DMS79 treated with DMSO at 0.1 percent for 48 hours (cell line): ENCODE results near the gene LGI4.
"Not testable (repeated sequence)": the region's sequence is repeated elsewhere in the genome, so short reads cannot be mapped to it uniquely, and the experiment has no call there.

ENCODE experiments used
- DNase-seq: peaks from one replicate; lab custom pipeline; 2025; lab: John Stamatoyannopoulos, UW

LGI4 gene

GRCh38 chr19:35160629-35161433, 26.0 kb upstream of the LGI4 start:
- no peak for DNase-seq

GRCh38 chr19:35159606-35160005, 24.7 kb upstream of the LGI4 start:
- DNase-seq: no peak

DNA sequence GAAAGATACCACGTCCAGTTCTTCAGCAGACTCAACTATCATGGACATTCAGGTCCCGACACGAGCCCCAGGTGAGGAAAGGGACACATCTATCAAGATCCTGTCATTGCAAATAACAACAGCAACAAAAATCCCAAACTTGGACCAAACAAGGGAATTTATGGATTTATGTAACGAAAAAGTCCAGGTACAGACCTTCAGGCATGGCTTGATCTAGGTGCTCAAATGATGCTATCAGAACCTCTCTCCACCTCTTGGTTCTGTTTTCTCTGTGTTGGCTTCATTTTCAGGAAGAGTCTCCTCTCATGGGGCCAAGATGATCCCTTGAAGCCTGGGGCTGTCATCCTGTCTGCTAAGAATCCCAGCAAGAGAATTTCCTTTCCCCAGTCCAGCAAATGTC, 22.6 kb upstream of the LGI4 start:
- no peak for DNase-seq

DNA sequence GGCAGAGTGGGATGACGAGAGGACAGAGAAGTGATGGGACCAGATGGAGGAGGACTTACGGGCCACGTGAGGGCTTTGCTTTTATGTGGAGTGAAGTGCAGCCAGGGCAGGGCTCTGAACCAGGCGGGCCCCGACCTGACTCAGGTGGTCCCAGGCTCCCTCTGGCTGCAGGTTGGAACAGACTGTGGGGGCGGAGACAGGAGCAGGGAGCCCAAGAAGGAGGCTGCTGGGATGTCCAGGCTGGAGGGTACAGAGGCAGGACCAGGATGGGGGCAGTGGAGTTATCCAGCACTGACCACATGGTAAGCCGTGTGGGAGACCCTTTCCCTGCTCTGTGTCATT, 21.8 kb upstream of the LGI4 start:
- no peak for DNase-seq

DNA sequence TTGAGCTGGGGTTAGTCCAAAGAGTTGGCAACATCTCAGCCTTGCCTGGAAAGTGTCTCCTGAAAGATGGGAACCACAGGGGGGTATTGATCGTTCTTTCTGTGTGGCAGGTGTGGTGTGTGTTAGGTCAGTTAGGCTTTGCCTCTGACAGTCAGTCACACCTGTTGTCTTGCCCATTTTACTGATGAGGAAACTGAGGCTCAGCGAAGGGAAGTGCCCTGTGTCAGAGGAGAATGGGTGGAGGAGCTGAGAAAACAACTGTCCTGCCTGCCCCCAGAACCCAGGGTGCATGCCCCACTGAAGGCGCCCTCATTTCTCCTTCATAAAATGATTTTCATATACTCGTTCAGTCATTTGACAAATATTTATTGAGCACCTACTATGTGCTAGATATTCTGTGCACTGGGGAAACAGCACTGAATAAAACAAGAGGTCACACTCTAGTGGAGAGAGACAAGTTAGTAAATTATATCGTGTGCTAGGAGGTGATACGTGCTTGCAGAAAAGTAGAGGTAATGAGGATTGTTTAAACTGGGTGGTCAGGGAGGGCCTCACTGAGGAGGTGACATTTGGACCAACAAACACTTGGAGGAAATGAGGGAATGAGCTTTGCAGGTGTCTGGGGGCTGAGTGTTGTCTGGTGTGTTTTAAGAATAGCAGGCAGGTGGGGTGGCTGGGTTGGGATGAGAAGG, 21.3 kb upstream of the LGI4 start:
- DNase-seq: no peak

- DNase-seq: no peak
These were observed 20.6 kb upstream of the LGI4 start for GRCh38 chr19:35155441-35155840.

- DNase-seq: peak; percentile 22
These were observed 19.9 kb upstream of the LGI4 start, which contains the start of gene FXYD5 for GRCh38 chr19:35154525-35155406. TSS of gene FXYD5 (plus strand) at chr19:35154735. CDS start at chr19:35155551, 816 bp downstream.

DNA sequence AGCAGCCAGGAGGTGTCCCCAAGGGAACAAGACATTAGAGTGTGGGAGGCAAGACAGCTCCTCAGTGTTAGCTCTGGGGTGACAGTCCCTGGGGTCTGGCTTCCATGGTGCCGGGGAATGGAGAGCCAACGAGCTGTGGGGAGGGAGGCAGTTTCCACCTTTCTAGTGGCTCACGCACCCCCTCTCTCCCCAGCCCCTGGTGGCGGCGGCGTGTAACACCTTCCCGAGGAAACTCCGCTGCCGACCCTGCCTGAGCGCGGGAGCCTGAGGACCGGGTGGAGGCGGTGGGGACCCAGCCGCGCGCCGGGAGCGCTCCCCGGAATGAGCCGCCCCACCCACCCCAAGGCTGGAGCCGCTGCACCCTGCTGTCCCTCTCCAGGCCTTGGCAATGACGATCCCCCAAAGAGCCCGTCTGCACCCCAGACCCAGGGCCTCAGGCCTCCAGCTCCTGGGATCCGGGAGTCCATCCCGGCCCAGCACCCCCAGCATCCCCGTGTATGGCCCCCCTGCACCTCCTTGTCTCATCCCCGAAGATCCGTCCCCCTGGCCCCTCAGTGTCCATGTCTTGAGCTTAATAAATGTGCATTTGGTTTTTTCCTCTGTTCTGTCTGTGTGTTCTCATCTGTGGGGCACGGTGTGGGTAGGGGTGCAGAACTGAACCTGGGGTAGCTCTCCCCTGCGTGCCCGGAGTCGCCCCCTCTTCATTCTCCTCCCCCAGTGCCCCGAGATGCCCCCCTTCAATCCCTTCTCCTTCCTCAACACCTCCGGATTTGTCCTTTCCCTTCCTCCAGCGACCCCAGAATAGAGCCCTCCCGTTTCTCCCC, 19.1 kb upstream of the LGI4 start:
- no peak for DNase-seq

DNA sequence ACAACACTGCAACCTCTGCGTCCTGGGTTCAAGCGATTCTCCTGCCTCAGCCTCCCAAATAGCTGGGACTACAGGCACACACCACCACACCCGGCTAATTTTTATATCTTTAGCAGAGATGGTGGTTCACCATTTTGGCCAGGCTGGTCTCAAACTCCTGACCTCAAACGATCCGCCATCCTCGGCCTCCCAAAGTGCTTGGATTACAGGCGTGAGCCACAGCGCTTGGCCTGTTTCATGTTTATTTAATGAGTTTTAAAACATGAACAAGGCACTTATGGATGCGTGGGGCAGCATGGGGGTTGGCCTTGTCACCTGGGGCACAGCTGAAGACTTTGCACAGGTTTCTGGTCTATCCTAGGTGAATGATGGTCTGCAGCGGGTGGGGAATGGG, 18.3 kb upstream of the LGI4 start:
- not testable (repeated sequence) for DNase-seq

- no peak for DNase-seq
These were observed 16.6 kb upstream of the LGI4 start for GRCh38 chr19:35151273-35152065.

DNA sequence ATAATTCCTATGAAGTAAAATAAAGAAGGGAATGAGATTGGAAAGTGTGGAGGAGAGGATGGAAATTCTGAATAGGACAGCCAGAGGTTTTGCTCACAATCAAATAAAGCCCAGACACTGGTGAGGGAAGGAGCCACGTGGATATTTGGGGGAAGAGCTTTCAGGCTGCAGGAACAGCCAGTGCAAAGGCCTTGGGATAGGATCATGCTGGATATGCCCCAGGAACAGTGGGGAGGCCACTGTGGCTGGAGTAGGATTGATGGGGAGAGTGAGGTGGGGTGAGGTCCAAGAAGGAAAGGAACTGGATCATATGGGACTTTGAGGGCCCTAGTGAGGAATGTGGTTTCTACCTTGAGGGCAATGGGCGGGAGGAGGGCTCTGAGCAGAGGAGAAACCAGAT, 15.6 kb upstream of the LGI4 start:
- no peak for DNase-seq

DNA sequence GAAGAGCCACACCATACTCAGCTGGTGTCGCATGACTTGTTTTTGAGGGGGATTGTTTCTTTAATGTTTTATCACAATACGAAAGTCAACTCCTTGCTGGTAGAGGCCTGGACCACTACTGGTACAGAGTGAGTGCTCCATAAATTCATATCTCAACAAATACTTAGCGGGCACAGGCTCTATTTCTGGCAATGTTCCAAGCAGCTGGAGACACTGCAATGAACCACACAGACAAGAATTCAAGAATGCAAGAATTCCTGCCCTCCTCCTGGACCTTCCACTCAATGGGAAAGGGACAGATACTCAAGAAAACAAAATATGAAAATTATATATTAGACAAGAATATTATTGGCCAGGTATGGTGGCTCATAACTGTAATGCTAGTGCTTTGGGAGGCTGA, 14.6 kb upstream of the LGI4 start:
- no peak for DNase-seq

- DNase-seq: no peak
These were observed 12.0 kb upstream of the LGI4 start for GRCh38 chr19:35146746-35147459.

DNA sequence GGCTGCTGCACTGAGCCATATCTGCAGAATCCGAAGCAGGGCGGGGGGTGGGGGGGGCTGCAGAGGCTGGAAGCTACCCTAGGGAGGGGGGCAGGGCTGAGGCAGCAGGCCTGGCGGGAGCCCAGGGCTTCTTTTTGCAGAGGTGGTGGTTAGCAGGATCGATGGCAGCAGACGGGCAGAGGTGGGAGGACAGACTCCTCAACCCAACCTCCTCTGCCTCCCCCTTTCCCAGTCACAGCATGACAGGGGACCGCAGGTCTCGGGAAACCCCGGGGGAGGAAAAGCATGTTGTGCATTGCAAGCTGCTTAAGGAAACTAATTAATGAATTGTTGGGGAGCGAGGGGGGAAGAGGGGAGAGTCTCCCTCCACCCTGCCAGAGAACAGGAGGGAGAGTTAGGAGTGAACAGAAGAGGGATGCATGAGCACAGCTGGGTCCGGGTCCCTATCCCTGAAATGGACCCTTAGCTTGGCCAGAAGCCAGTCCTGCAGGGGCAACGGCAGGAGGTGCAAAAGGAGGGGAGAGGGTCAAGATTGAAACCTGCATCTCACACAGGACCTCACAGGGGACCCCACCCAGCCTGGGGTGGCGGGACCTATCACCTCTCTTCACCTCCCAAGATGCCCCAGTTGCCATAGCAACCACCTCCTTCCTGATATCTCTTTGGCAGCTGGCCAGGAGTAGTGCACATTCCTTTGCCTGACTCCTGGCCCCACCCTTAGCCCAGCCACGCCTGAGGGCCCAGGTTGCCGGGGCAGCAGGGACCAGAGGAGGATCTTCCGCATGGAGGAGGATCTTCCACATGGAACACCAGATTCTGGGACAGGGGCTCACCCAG, 10.0 kb upstream of the LGI4 start:
- peak; percentile 51 for DNase-seq

DNA sequence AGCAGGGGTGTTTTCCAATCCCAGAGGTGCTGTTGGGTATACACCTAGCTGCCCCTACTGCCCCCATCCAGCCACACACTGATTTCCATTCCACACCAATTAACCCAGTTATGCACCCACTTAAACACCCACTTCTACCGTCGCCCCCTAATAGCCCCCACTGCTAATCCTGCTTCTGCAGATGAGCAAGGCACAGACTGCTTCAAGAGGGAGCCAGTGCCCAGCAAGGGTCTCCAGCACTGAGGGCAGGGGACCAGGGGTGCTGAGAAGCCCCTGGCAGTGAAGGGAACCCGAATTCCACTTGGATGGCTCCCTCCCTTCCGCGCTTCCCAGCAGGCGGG, 9.4 kb upstream of the LGI4 start:
- no peak for DNase-seq

GRCh38 chr19:35143818-35144217, 9.0 kb upstream of the LGI4 start:
- DNase-seq: no peak

DNA sequence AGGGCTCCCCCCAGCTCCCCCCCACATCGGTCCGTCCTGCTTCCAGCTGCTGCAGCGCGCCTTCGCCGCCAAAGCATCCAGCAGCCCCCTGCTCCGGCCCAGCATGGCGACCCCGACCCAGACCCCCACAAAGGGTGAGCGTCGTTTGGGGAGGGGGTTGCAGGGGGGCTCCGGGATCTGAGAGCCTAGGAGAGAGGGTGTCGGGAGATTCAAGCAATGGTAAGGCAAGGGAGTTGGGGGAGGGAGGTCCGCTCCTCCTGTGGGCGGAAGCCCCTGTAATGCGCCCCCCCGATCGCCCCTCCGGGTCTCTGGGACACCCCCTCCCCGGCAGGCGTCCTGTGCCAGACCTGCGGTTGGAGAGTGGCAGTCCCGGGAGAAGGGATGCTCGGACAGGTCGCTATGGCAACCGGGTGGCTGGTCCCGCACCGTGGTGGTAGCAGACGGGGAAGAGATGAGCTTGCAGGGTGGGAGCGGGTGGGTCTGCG, 8.4 kb upstream of the LGI4 start, which contains the start of gene FXYD7:
Gene FXYD7, plus strand, starts transcription at position 25 of the 485 bp plus-strand sequence. Its CDS starts 79 bp downstream, at position 104.
- DNase-seq: no peak

DNA sequence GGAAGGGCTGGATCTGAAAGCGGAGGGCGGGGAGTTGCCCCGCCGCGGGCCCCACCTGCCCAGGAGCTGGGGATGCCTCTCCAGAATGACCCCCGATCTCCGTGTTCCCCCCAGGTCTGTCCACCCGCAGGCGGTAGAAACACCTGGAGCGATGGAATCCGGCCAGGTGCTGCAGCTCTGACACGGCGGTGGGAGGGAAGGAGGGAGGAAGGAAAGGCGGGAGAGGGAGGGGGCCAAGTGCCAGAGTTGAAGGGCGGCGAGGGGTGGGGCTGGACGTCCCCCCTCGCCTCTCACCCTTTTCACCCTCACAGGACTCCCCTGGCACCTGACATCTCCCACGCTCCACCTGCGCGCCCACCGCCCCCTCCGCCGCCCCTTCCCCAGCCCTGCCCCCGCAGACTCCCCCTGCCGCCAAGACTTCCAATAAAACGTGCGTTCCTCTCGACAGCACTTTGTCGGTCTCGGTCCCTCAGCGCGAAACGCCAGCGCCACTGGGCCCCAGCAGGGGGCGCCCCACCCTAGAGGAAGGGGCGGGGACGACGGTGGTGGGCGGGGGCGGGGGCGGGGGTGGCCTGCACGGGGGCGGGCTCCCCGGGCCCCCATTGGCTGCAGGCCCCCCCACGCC, 7.9 kb upstream of the LGI4 start:
- DNase-seq: peak; percentile 55
